HG02678 (cell line): ENCODE results near the gene C16orf78.

Source experiments
- ATAC-seq: cut with Tn5 transposase; IDR thresholded peaks from one replicate; pipeline ENCODE4 v1.9.1; 2021; ENCODE audit warnings: mild to moderate bottlenecking, moderate library complexity; ENCODE audit not compliant: unreplicated experiment

The C16orf78 gene, protein sequence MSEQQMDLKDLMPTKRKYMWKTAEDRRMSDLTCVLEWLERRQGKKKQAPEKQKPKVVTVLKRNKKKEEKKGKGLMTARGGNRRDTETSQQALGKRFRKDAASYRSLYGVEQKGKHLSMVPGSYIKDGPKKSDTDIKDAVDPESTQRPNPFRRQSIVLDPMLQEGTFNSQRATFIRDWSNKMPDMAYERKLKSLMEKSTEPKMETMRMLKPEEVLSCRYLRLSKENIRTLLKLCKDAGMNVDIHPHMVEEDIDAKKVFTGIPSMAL

DNA sequence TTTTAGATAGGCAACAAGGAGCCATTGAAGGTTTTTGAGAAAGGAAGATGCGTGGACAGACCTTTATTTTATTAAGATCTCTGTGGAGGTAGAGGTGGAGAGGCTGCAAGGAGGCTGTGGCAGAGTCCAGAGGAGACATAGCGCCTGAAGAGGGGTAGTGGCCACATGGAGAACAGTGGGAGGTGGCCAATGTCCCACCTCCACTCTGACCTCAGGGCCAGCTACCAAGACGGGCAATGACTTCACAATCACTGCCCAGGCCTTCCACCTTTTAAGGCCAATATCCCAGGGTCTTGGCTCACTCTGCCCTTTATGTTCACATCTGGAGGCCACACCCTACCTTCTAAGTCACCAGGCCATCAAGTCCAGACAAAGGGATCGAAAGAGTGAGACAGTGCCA, at the start of gene C16orf78:
Gene C16orf78 (plus strand): TSS at position 301 of the 400 bp plus-strand sequence. CDS start 136 bp downstream, outside the sequence.
- no peak for ATAC-seq

DNA sequence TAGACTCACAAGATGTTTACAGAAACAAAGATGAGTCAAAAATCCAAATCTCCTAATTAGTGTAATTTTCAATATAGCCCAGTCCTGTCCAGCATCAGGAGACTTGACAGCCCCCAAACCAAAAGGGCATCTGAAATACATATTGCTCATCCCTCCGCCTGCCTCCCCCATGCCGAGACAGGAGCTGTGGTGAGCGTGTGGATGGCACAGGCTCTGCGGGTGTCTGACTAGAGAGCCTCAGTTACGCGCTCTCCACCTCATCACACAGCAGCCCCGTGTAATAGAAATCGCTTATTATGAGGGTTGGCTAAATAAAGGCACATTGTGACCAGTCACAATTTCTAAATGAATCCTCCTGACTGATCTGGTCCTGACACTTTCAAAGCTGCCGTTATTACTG, 48.9 kb upstream of the C16orf78 start:
- ATAC-seq = no peak

DNA sequence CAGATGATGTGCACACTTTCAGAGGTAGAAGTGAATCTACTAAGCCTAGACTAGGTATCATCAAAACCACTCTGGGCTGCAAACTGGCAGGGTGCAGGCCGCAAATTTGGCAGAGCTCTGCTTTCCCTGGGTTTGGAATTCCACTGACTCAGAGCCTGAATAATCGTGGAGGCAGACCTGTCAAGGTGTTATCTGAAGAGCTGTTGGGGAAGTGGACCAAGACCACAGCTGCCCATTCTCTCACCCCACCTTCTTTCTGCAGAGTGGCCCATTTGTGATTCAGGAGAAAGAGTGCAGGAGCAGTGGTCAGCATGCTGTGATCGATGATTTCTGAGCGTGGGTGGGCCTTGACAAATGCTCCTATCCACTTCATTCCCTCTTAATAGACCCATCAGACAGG, 46.1 kb upstream of the C16orf78 start:
- no peak for ATAC-seq

DNA sequence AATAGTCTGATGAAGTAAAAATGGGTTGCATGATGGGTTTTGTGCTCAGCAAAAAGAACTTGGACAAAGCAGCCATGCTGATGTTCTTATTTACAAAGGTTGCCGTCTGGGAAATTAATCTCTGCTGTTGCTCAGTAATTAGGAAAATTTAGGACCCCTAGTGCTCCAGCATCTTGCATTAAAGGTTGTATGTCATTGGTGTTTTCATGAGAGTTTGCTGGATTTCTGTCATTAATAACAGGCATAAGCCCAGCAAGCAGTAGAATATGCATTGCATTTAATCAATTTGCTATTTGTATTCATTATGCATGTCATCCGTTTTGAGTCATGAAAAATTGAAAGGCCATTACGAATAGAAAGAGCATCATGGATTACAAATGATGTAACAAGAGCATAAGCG, 45.3 kb upstream of the C16orf78 start:
- ATAC-seq = no peak

DNA sequence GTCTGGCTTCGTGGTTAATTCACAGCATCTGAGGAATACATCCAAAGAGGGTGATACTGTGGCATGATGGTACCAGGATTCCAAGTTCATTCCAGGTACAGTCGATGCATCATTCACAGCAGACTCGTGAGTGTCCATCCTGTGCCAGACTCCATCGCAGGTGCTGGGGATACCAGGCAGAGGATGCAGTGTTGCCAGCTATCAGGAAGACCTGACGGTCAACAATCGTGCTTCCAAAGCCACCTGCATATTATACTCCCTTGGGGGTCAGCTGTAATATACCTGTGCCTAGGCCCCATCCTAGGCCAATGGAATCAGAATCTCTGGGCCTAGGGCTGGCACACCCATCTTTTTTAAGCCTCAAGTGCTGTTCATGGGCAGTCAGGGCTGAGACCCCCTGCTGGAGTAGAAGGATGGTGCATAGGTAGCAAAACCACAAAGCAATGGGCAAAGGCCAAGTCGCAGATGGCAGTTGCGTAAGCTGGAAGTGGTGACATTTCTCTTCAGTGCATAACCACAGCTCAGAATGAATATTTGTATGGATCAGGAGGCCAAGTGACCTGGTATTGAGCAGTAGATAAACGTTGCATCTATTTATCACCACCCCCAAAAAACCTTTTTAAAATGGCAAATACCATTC, 42.9 kb upstream of the C16orf78 start:
- ATAC-seq = no peak

DNA sequence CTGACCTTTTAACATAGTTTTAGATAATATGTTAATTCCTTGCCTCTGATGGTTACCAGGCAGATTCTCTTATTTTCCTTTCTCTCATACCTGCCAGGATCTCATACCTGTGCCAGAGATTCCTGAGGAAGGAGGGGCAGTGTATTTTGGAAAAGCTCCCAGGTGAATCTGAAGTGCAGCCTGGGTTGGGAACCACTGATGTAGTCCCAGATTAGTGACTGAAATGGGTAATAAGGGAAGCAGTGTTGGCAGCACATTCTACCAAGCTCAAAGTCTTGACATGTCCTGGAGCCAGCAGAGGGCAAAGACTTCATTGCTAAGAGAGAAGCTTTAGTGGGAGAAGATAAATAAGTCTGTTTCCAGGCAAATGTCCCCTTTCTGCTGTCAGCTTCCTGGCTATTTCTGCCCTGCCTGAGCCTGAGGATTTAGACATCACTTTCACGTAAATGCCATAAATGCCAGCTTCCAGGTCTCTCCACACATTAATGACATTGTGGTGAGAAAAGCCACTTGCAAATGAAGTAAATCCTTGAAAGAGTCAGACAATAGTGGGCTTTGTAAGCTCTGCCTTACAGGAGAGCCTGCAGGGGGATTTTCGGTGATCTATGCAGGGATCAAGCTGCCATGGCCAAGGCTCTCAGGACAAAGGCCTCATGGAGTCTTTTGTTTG, 40.9 kb upstream of the C16orf78 start:
- no peak for ATAC-seq

DNA sequence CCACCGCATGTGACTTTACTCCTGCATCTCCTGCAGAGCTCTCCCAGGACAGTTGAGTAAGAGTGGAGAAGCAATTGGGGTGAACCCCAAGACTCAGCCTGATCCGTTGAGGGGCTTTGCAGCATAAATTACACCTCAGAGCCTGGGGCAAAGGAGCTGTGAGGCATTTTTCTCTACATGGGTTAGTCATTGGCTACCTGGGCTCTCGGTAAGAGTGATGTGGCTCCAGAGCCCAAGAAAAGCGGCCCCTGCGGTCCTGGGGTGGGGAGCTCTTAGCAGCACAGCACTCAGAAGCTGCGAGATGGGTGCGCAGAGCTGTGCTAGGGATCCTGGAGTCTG, 40.4 kb upstream of the C16orf78 start:
- ATAC-seq = no peak

DNA sequence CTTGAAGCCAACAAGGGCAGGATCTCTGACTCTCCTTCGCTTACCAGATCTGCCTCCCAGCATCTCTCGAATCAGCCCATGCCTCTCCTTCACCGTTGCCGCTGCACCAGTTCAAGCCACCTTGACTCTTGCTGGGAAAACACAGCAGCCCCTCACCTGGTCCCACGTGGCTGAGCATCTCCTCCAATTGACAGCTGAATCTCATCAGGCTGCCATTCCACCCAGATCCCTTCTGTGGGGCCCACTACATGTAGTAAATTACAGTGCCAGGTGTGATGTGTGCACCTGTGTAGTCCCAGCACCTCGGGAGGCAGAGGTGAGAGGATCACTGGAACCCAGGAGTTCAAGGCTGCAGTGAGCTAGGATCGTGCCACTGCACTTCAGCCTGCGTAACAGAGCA, 37.8 kb upstream of the C16orf78 start:
- no peak for ATAC-seq

DNA sequence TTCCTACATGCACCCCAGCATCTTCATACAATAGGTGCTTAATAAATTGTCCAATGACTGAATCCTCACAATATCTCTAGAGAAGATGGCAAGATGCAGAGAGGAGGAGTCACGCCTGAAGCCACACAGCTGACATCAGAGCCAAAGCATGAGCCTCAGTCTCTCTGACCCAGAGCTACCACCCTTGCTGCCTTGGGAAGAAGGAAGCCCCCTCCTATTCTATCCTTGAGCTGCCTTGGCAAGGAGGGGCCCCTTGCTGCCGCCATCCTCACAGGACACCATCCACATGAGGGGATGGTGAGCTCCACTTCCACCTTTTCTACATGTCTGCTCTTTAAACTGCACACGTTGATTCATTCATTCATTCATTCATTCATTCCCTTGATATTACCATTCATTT, 37.0 kb upstream of the C16orf78 start:
- no peak for ATAC-seq

DNA sequence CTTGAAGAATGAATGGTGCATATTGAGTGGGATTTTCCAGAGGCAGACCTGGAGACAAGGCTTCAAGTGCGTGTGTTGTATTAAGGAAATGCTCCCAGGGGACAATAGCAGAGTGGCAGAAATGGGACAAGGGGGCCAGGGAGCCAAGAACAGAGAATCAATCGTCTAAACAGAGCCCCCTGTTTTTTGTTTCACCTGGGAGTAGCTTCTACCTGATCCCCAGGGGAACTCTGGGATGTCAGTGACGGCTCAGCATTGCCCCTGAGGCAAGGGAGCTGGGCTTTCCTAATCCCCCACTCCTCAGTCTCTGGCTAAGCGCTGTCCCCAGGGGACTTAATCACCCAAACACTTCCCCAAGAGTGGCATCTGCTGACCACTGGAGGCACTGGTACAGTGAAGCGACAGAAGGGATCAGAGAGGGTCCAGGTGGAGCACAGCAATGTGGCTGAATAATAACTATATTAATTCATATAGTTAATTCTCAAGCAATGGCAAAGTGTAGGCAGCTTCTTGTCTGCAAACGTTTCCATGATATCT, 35.7 kb upstream of the C16orf78 start:
- ATAC-seq = no peak

DNA sequence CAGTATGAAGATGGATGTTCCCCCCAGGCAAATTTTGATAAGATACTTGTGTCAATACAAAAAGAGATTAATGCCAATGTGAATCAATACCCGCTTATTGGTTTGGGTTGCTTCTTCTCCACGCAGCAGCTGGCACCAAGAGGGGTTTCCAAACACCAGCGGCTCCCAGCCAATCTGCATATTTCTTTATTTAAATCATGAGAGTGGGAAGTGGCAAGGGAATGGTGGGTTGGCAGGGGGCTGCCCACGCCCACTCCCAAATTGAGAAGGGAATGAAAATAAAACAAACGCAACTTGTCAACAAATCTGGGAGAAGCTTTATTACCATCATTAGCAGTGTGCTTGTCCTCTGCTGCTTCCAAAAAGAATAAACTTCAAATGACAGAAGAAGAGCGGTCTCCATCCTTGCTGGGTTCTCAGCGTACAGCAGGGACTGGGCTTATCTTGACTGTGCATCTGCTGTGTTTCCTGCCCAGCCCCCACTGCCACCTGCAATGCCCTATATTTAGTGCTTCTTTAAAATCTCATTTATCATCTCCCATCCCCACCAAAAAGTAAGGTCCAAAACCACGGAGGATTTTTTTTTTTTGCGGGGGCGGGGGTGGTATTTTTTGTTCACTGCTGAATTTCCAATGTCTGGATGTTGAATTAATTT, 34.9 kb upstream of the C16orf78 start:
- no peak for ATAC-seq

DNA sequence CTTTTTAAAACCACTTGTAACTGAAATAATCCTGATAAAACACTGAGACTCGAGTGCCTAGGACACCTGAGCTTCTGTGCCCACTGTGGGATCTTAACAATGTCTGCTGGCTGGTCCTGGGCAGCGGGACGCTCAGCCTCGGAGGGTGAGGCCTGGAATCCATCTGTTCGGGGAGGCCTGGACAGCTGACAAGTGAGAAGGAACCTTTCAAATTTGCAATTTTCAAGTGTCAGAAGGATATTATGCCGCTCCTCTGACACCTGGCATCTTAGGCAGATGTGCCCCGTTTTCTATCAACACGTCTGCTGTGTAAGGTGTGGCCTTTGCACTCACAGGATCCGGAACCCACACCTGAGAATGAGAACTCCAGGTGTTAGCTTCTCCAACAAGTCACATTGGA, 33.1 kb upstream of the C16orf78 start:
- ATAC-seq = no peak

DNA sequence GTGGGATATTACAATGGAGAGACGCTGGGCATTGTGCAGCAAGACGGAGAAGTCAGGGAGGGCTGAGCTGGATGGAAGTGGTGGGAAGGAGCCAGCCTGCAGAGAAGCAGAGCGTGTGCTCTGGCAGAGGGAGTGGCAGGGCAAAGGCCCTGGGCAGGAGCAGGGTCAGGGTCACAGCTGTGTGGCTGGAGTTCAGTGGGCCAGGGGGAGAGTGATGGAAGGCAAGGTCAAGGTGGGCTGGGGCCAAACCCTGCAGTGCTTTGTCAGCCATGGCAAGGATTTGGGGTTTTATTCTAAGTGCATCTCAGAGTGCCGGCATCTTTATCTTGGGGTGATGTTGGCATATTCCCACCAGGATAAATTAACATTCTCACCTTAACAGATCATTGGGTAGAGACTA, 31.9 kb upstream of the C16orf78 start:
- no peak for ATAC-seq

DNA sequence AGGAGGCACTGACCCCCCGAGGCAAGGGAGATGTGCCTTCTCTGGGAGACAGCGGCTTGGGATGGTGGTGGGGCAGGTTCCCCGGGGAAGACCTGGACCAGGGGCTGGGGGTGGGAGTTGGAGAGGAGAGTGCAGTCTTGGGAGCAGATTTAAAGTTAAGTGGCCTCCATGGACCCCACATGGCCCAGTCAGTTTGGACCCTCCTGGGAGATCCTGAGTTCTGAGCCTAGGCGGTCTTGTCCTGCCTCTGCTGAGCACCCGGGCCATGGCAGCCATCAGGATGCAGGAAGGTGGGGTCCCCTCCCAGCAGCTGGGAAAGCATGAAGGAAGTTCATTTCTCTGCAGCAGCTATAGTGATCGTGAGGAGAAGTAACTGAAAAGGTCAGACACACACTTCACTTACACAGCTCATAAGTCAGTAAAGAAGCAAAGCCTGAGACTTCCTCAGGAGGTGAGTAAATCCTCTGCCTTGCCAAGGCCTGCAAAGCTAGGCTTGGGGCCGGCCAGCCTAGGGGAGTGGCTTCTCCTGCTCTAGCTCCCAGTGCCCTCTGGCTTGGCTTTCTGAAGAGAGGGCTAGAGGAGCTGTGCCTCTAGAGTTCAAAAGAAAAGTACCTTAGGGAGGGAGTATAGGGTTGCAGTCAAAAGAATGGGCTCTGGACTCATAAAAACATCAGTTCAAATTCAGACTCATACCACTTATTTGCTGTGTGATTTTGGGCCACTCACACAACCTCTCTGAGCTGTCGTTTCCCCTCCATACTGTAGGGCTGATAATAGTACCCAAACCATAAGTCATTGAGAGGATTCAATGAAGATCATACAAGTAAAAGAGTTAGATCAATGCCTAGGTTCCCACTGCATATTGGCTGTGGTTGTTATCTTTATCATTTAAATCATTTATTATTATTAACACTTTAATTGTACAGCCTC, 31.0 kb upstream of the C16orf78 start:
- ATAC-seq = no peak

DNA sequence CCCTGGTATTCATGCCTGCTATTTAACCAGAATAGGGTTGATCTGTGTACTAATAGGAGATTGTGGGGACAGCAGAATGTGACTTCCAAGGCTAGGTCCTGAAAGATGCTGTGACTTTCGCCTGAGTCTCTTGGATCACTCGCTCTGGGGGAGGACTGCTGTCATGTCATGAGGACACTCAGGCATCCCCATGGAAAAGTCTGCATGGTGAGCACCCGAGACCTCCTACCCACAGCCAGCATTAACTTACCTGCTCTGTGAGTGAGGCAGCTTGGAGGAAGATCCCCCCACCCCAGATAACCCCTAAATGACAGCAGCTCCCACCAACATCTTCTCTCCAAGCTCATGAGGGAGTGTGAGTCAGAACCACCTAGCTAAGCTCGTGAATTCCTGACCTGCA, 30.3 kb upstream of the C16orf78 start:
- ATAC-seq = no peak

DNA sequence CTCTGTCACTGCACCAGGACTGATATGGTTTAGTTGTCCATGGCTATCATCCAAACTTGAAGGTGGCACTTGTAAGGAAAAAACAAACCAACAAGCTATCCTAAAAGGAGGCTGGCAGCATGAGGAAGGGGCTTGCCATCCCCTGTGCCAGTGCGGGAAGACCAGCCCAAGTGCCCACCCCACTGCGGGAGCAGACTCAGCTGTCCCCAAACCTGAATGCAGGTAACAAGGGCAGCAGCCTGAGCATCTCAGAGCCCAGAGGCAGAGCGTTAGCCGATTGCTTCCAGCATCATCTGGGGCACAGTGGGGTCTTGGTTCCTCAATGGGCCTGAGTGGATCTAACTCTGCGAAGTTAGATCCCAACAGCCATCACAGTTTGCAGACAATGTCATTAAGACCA, 29.2 kb upstream of the C16orf78 start:
- ATAC-seq = no peak

DNA sequence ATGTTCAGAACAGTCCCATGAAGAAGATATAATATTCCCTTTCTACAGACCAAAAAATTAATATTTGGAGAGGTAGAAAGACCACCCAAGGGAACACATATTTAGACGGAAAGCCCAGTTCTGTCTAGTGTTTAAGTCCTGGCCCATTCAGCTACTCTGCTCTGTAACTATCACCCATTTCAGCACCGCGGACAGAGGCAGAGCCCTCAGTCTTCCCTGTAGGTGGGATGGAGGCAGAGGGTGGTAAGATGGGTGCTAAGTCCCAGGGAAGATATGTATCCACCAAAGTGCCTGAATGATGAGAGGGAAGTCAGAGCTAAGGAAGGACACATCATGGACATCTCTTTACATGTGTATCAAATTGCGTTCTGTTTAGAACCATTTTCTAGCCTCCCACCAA, 27.8 kb upstream of the C16orf78 start:
- ATAC-seq = no peak

DNA sequence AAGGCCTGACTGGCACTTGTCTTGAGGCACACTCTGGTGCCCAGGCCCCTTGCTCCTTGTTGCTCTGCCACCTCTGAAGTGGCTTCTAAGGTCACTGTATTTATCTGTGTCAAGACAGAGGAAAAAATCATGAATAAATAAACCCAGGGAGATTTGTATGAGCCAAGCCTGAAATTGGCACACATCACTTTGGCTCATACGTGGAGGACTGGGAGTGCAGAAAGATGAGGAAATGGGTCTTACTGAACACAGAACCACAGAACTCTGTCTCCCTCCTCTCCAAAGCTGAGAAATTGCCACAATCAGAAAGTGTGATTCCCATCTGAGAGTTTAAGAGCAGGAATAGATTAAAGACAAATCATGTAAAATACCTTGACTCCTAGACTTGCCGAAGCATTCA, 27.1 kb upstream of the C16orf78 start:
- no peak for ATAC-seq

DNA sequence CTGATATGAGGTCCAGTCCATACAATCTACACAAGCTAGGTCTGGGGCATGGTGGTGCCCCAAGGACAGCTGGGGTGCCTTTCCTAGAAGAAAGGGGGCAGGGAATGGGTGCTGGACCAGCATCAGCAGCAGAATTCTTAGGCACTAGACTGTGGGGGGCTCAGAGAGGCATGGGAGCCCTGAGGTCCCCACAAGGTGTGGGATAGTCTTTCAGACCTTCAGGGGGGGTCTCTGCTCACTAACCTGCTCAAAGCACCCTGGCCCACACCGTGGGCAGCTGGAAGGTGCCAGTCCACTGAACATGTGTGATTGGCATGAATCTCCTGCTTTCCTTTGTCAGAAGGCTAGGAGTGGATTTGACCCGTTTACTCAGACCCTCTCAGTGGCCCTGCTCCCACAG, 26.1 kb upstream of the C16orf78 start:
- ATAC-seq = no peak

DNA sequence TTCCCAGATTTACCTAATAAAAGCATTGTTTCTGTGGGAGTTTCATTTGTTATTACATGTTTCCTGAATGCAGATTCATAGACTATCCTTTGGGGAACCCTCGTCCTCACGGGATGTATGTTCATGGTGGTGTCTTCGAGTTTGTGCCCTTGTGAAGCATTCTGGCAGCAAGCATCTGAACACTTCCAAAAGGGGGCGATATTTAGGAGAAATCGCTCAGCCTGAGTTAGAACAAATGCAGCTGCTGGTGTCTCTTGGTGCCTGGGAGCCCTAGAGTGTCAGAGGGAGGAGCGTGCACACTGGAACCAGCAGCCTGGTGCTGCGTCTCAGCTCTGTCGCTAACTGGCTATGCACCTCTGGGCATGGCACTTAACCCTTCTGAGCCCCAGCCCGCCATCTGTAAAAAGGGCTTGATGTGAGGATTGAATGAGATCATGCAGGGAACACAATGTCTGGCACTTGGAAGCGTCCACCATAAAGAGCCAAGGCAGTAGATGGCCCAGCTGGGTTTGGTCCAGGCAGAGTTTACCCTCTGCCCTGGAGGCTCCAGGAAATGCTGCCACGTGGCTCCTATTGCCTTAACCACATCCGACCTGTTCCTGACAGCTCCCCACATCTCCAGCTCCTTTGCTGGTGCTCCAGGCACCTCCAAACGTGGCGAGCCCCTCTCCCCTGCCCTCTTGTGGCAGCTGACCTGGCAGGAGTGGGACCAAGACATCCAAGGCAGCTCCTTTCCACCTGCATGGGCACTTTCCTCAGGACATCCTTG, 25.0 kb upstream of the C16orf78 start:
- no peak for ATAC-seq
